GM19351 (cell line): ENCODE results near the gene ACP3.

Experiments used
- ATAC-seq: cut with Tn5 transposase; IDR thresholded peaks from one replicate; pipeline ENCODE4 v1.9.1; 2021; ENCODE audit warnings: mild to moderate bottlenecking, moderate library complexity; ENCODE audit not compliant: unreplicated experiment

The ACP3 gene

DNA sequence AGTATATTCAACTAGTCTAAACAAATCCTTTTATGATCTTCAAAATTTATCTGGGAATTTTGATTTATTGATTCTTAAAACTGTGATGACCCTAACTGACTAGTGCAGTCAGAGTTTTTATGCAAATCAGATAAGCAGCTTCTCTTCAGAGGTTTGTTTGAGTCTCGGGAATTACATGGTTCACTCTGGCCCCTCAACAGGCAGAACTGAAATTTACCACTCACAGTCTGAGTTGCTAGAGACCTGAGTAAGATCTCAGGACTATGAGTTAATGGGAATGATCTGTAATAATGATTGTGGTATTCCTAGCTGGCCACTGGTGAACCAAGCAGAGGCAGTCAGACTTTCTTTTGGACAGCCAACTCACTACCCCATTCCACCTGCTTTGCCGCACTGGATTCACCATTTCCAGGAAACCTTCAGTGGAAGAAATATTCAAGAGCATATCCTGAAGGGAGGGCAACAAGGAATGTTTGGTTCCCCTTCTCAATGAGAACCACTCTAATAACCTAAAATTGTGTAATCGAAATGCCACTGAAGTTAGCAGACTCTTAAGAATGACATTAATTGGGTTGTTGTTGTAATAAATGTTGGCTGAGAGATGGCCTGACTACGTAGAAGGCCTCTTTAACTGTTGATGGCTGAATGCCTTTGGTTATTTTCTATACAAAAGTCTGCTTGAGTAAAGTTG, 88.5 kb downstream of the ACP3 start:
- no peak for ATAC-seq

DNA sequence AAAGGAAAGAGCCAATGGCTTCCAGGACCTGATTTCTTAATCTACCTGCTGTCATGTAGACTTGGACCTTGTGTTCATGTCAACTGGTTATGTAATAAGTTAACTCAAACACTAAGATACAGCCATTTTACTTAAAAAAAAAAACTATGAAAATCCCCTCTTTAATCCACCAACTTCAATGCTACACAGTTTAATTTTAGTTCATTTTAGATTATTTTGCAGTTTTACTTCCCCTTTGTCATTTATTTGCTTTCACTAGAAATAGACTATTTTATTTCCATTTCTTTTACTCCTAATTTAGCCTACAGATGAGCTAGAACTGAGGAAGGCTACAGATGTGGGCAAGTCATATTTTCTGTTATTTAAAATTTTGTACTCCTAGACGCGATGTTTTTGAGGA, 89.4 kb downstream of the ACP3 start:
- ATAC-seq = no peak

GRCh38 chr3:132407025-132407424, 89.8 kb downstream of the ACP3 start:
- no peak for ATAC-seq
